Measurements from ENCODE around the gene SUN1. TPM values are rescaled to one million over a fixed set of nuclear protein-coding genes. Genes with fewer than 3 reads are reported as not detected.
"Not testable (repeated sequence)": the region's sequence is repeated elsewhere in the genome, so short reads cannot be mapped to it uniquely, and the experiment has no call there.

The SUN1 gene
- polyA plus RNA-seq, 1 of the 3 experiments (the other 2 are of a cell fraction): 369 TPM

DNA sequence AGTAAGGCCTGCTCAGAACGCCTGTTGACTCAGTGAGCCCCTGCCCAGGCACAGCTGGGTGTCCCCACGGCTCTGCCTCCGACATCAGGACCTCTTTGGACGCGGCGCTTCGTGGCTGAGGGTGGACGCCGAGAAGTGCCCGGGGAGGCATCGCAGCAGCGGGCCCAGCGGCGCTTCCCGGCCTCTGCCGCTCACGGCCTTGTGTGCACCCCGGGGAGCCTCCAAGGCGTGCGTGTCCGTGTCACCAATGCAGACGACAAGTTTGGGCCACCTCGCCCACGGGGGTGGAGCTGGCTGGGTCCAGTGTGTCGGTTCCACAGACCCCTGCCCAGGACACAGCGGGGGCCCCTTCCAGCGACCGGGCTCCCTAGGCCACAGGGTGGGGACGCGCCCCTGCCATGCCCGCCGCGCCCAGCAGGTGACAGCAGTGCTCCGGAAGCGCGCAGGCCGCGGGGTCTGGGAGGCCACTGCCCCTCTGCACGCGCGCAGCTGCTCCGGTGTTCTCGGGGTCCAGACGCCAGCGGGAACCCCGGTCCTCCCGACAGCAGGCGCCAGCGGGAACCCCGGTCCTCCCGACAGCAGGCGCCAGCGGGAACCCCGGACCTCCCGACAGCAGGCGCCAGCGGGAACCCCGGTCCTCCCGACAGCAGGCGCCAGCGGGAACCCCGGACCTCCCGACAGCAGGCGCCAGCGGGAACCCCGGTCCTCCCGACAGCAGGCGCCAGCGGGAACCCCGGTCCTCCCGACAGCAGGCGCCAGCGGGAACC, 76.5 kb downstream of the SUN1 start:
- H3K27ac ChIP-seq (ENCODE audit: low read depth in 2 of 2, low read length in 1 of 2); H2AFZ ChIP-seq (ENCODE audit: low read depth); H3K79me2 ChIP-seq (ENCODE audit: insufficient read depth); H3F3A ChIP-seq (replicated peaks; ENCODE audit: insufficient read depth); H3K9me2 ChIP-seq; H3K9ac ChIP-seq; H4K20me1 ChIP-seq (ENCODE audit: insufficient read depth); H3K36me3 ChIP-seq (replicated peaks in 1 of 2; ENCODE audit: control insufficient read depth in 1 of 2, insufficient read depth in 2 of 2, low read length in 1 of 2); H3K27me3 ChIP-seq (ENCODE audit: insufficient read depth); H3K9me3 ChIP-seq: not testable (repeated sequence)
- Histone ChIP-seq H3K4me2 (0 out of 2 replicates have a peak overlapping the region, but pooled peaks have one; percentile 48), H3K4me3 (ENCODE audit: low read depth in 2 of 2, low read length in 1 of 2) (peak overlapping the region in 1 of 2 experiments; percentile 37; a peak in 2 of 4 replicates), H3K4me1 (ENCODE audit: control insufficient read depth in 1 of 2, insufficient read depth in 2 of 2, low read depth in 1 of 2, low read length in 1 of 2) (peaks cover 5 to 11% of the 10 kb centered on the region in 2 experiments; a peak in 3 of 4 replicates)
- TF ChIP-seq CTCF (IDR thresholded peaks at IDR 0.05) (peak; percentile 73), TEAD4 (IDR thresholded peaks at IDR 0.05; ENCODE audit: borderline replicate concordance, insufficient read depth) (0 out of 2 replicates have a peak, but pooled peaks have one; percentile 28), SMC3 (IDR thresholded peaks at IDR 0.05; ENCODE audit: low read depth, low read length) (peak; percentile 93), RAD21 (IDR thresholded peaks at IDR 0.05; ENCODE audit: low read length) (peak; percentile 83), MXI1 (IDR thresholded peaks at IDR 0.05; ENCODE audit: low read depth, low read length) (peak; percentile 35; the same call in 1 of the 2 replicates), ELF1 (IDR thresholded peaks at IDR 0.05) (peak; percentile 68), NRF1 (IDR thresholded peaks at IDR 0.05; ENCODE audit: low read depth, low read length) (peak; percentile 37)
- TF ChIP-seq, protein P1, sequence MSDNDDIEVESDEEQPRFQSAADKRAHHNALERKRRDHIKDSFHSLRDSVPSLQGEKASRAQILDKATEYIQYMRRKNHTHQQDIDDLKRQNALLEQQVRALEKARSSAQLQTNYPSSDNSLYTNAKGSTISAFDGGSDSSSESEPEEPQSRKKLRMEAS (IDR thresholded peaks at IDR 0.05; ENCODE audit: low read depth): 0 out of 2 replicates have a peak, but pooled peaks have one; percentile 20
- ChIA-PET POLR2A (interaction anchor here (0.7 to 1.3 kb wide), 2 partner anchors 8 to 44 kb away, joined by 4 to 6 read pairs; no protein-coding TSS in a partner anchor), CTCF (interaction anchor here (0.6 to 4.7 kb wide), 40 partner anchors 9 to 327 kb away, joined by 3 to 99 read pairs (median 6); partner anchors contain the start of genes ADAP1, COX19, CYP2W1 and GPER1)
- peak; percentile 99 for DNase-seq
- WGBS (ENCODE audit: low lambda C conversion rate): 7% methylated on average over 3 of the region's 73 CpGs

DNA sequence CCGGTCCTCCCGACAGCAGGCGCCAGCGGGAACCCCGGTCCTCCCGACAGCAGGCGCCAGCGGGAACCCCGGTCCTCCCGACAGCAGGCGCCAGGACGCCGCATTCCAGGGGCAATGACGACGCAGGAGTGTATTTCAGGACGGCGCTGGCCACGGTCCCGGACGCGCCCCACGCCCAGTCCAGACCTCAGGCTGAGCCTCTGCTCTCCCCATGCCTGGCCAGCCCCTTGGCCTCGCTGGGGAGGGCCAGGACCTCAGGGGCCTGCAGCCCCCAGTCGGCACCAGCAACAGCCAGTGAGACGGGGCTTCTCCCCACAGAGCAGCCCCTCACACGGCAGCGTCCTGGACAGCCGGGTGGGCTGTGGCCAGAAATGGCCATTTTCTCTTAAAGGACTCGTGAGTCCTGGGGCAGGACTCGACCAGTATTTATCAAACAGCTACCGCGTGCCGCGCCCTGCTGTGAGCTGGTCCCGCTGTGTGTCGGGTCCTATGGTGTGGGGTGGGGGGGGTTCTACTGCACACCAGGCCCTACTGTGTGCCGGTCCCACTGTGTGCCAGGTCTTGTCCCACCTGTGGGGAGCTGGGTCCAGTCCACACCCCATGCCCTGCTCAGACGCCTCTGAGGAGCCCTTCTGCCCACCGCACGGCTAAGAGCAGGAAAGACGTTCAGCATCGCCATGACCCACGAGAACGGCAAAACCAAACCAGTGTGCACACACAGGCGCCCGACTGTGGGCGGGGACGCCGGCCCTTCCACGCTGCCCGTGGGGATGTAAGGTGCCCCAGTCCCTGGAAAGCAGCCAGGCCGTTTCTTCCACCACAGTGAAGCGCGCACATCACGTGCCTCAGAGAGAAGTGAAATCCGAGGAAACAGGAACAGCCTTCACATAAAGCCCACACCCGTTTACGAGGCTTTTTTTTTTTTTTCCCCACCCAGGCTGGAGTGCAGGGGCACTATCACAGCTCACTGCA, 77.4 kb downstream of the SUN1 start:
- WGBS (ENCODE audit: low lambda C conversion rate): 48% methylated on average over 49 of the region's 58 CpGs
- Histone ChIP-seq H2AFZ (ENCODE audit: low read depth) (peak overlapping the region; percentile 42; the same call in 1 of the 2 replicates), H3K9me2 (no peaks in the 10 kb centered on the region), H3K27ac (ENCODE audit: low read depth in 2 of 2, low read length in 1 of 2) (no peak overlapping the region), H3K9ac (peak overlapping the region; percentile 9; the same call in 1 of the 2 replicates), H3F3A (replicated peaks; ENCODE audit: insufficient read depth) (peaks cover 3% of the 10 kb centered on the region), H3K36me3 (replicated peaks in 1 of 2; ENCODE audit: control insufficient read depth in 1 of 2, insufficient read depth in 2 of 2, low read length in 1 of 2) (no peaks in the 10 kb centered on the region), H3K9me3 (no peaks in the 10 kb centered on the region), H3K27me3 (ENCODE audit: insufficient read depth) (no peaks in the 10 kb centered on the region), H3K4me3 (ENCODE audit: low read depth in 2 of 2, low read length in 1 of 2) (peak overlapping the region in 1 of 2 experiments; percentile 37; a peak in 2 of 4 replicates), H4K20me1 (ENCODE audit: insufficient read depth) (no peaks in the 10 kb centered on the region), H3K4me2 (peak overlapping the region; percentile 48; the same call in 1 of the 2 replicates), H3K79me2 (ENCODE audit: insufficient read depth) (no peaks in the 10 kb centered on the region), H3K4me1 (ENCODE audit: control insufficient read depth in 1 of 2, insufficient read depth in 2 of 2, low read depth in 1 of 2, low read length in 1 of 2) (peaks cover 4% of the 10 kb centered on the region in 2 experiments; a peak in 3 of 4 replicates)
- peak; percentile 82 for DNase-seq
- POLR2A ChIA-PET: interaction anchor here (0.7 to 1.3 kb wide), 2 partner anchors 8 to 44 kb away, joined by 4 to 6 read pairs; no protein-coding TSS in a partner anchor
- CTCF ChIA-PET: interaction anchor here (0.6 to 4.7 kb wide), 36 partner anchors 8 to 326 kb away, joined by 3 to 99 read pairs (median 6); partner anchors contain the start of genes ADAP1, COX19, CYP2W1 and GPER1
- TF ChIP-seq USF2 (IDR thresholded peaks at IDR 0.05; ENCODE audit: borderline replicate concordance, low read depth, low read length) (no peak), USF1 (IDR thresholded peaks at IDR 0.05; ENCODE audit: borderline replicate concordance, low read depth) (no peak), RCOR1 (IDR thresholded peaks at IDR 0.05; ENCODE audit: low read length) (no peak), POLR2AphosphoS5 (IDR thresholded peaks at IDR 0.05; ENCODE audit: low read depth, low read length) (no peak), EP300 (IDR thresholded peaks at IDR 0.05; ENCODE audit: borderline replicate concordance in 1 of 2, low read depth in 1 of 2, low read length in 1 of 2) (no peak), ZBTB33 (IDR thresholded peaks at IDR 0.05; ENCODE audit: borderline replicate concordance, low read depth) (no peak), NFIC (IDR thresholded peaks at IDR 0.05; ENCODE audit: borderline replicate concordance) (no peak), JUND (IDR thresholded peaks at IDR 0.05) (no peak)
